HL-60 (cell line): Measurements from ENCODE around the gene TMEM242.

Experiments used
- DNase-seq, 2 experiments: peaks; one replicate each; pipeline ENCODE4 v3.0.0-alpha.2; 2010 to 2020; ENCODE audit warnings: low read depth in 1 of 2, low spot score in 1 of 2
- H3K27ac ChIP-seq: fragments of 250-450 bp; sonication (Bioruptor Pico); replicated peaks from 2 replicates; pipeline ENCODE4 v1.5.1; 2020; ENCODE audit warnings: mild to moderate bottlenecking, moderate library complexity
- H3K27me3 ChIP-seq: fragments of 250-450 bp; sonication (Bioruptor Pico); 2 replicates; pipeline ENCODE4 v1.5.1; 2021; ENCODE audit warnings: mild to moderate bottlenecking, moderate library complexity; ENCODE audit not compliant: insufficient read depth, poor library complexity, severe bottlenecking
- H3K4me3 ChIP-seq: replicated peaks from 2 replicates; pipeline ENCODE4 v1.5.1; 2011; ENCODE audit warnings: mild to moderate bottlenecking, control low read depth, low read length; ENCODE audit not compliant: insufficient read depth
- GABPA ChIP-seq: IDR thresholded peaks from 2 replicates; pipeline ENCODE4 v1.6.1; 2012; ENCODE audit warnings: low read depth
- POLR2AphosphoS5 ChIP-seq: IDR thresholded peaks from 2 replicates; pipeline ENCODE4 v1.6.1; 2012; ENCODE audit warnings: low read depth
- SPI1 ChIP-seq: IDR thresholded peaks from 2 replicates; pipeline ENCODE4 v1.6.1; 2012; ENCODE audit warnings: low read depth, mild to moderate bottlenecking, borderline replicate concordance
- TF ChIP-seq, protein P1 (sequence below): IDR thresholded peaks from 2 replicates; pipeline ENCODE4 v1.6.1; 2012; ENCODE audit warnings: low read depth; ENCODE audit not compliant: insufficient replicate concordance
- TF ChIP-seq, protein P2 (sequence below): IDR thresholded peaks from one replicate; pipeline ENCODE4 v1.5.1; 2011; ENCODE audit warnings: low read length, control low read depth, inconsistent platforms; ENCODE audit not compliant: insufficient read depth

The TMEM242 gene

DNA sequence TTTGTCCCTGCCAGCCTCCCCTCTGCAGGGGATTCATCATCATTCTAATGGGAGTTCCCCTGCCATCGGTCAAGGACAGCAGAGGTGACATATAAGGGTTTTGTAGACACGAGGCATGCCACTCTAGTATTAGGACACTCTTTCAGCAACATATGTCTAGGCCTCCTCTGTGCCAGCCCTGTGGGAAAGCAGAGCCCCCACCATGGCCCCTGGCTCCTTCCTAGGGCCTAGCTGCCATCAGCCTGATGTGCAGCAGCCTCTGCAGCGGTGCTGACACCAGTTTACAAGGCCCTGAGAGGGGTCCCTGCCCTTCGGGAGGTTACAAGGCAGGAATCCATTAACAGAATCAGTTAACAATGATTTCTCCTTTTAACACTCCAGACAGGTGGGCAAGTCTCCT lies 32.5 kb downstream of the TMEM242 start:
- H3K27ac ChIP-seq, result no peak overlapping the region
- H3K27me3 ChIP-seq, result no peaks in the 10 kb centered on the region
- TF ChIP-seq, protein P1, sequence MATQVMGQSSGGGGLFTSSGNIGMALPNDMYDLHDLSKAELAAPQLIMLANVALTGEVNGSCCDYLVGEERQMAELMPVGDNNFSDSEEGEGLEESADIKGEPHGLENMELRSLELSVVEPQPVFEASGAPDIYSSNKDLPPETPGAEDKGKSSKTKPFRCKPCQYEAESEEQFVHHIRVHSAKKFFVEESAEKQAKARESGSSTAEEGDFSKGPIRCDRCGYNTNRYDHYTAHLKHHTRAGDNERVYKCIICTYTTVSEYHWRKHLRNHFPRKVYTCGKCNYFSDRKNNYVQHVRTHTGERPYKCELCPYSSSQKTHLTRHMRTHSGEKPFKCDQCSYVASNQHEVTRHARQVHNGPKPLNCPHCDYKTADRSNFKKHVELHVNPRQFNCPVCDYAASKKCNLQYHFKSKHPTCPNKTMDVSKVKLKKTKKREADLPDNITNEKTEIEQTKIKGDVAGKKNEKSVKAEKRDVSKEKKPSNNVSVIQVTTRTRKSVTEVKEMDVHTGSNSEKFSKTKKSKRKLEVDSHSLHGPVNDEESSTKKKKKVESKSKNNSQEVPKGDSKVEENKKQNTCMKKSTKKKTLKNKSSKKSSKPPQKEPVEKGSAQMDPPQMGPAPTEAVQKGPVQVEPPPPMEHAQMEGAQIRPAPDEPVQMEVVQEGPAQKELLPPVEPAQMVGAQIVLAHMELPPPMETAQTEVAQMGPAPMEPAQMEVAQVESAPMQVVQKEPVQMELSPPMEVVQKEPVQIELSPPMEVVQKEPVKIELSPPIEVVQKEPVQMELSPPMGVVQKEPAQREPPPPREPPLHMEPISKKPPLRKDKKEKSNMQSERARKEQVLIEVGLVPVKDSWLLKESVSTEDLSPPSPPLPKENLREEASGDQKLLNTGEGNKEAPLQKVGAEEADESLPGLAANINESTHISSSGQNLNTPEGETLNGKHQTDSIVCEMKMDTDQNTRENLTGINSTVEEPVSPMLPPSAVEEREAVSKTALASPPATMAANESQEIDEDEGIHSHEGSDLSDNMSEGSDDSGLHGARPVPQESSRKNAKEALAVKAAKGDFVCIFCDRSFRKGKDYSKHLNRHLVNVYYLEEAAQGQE, result no peak
- TF ChIP-seq SPI1, result no peak
- TF ChIP-seq POLR2AphosphoS5, result no peak
- TF ChIP-seq, protein P2, sequence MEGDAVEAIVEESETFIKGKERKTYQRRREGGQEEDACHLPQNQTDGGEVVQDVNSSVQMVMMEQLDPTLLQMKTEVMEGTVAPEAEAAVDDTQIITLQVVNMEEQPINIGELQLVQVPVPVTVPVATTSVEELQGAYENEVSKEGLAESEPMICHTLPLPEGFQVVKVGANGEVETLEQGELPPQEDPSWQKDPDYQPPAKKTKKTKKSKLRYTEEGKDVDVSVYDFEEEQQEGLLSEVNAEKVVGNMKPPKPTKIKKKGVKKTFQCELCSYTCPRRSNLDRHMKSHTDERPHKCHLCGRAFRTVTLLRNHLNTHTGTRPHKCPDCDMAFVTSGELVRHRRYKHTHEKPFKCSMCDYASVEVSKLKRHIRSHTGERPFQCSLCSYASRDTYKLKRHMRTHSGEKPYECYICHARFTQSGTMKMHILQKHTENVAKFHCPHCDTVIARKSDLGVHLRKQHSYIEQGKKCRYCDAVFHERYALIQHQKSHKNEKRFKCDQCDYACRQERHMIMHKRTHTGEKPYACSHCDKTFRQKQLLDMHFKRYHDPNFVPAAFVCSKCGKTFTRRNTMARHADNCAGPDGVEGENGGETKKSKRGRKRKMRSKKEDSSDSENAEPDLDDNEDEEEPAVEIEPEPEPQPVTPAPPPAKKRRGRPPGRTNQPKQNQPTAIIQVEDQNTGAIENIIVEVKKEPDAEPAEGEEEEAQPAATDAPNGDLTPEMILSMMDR, result no peak
- no peak for TF ChIP-seq GABPA
- H3K4me3 ChIP-seq, result no peak overlapping the region
- no peak for DNase-seq

DNA sequence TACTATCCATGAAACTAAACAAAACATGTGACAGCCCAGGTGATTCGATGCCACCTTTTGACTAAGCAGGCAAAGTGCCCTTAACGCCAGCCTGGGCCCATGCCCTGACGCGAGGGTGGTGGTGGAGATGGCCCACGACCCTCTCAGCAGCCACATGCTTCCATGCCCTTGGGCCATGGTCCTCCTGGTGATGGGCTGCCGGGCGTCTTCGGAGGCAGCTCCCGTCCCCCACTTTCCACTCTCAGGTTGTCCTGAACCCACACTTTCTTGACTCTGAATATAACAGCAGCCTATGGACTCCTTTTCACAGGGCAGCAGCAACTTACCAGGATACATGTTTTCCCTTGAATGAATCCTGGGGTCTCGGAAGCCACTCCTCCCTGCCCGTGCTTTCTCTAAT lies 33.6 kb downstream of the TMEM242 start:
- Histone ChIP-seq H3K4me3 (no peak overlapping the region), H3K27me3 (no peaks in the 10 kb centered on the region), H3K27ac (no peak overlapping the region)
- no peak for DNase-seq
- TF ChIP-seq GABPA (no peak), POLR2AphosphoS5 (no peak), SPI1 (no peak)
- TF ChIP-seq, protein P1, result no peak
- TF ChIP-seq, protein P2, result no peak

DNA sequence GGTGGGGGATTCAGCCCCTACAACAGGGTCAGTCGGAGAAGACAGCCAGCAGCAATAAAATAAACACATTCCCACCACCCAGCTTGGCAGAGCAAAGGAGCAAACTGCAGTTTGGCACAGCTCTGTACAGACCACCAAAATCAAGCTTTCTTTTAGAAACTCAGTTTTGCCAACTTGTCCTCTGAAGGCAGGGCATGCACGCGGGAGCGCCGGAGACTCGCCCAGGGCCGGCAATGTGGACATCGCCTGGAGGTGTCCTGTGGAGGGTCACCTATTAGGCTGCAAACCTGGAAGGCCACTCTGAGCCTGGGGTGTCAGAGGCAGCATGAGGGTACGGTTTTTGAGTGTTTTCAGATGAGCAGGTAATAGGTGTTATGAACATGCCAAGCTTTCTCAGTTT lies 34.7 kb downstream of the TMEM242 start:
- no peak overlapping the region for H3K27ac ChIP-seq
- TF ChIP-seq, protein P2, result no peak
- TF ChIP-seq POLR2AphosphoS5 (no peak), GABPA (no peak), SPI1 (no peak)
- TF ChIP-seq, protein P1, result no peak
- no peak overlapping the region for H3K4me3 ChIP-seq
- no peaks in the 10 kb centered on the region for H3K27me3 ChIP-seq
- no peak for DNase-seq
